Esophagus muscularis mucosa (tissue), 4 donors: Measurements from ENCODE around the gene SAFB. TPM values are rescaled to one million over a fixed set of nuclear protein-coding genes. Genes with fewer than 3 reads are reported as not detected.
A peak's percentile ranks its signal among the peaks of the same experiment; 100 is the strongest.

ENCODE experiments used
- DNase-seq: peaks from one replicate; pipeline ENCODE4 v3.0.0-alpha.2; 2017; ENCODE audit errors: extremely low spot score
- H3K27ac ChIP-seq, 4 donors: fragments of 200-600 bp; sonication (generic); replicated peaks in 1 of 4; 1 replicate in 3 of 4; 2 replicates in 1 of 4; pipeline ENCODE4 v1.5.1; 2016 to 2019; ENCODE audit warnings: mild to moderate bottlenecking in 1 of 4
- H3K27me3 ChIP-seq, 4 donors: fragments of 200-600 bp; sonication (generic); one replicate each; pipeline versions ENCODE4 v1.5.1 to v1.6.0; 2016 to 2019
- H3K36me3 ChIP-seq, 4 donors: fragments of 200-600 bp; sonication (generic); one replicate each; pipeline ENCODE4 v1.5.1; 2016 to 2019
- H3K4me1 ChIP-seq, 4 donors: fragments of 200-600 bp; sonication (generic); one replicate each; pipeline ENCODE4 v1.5.1; 2016 to 2019
- H3K4me3 ChIP-seq, 4 donors: fragments of 200-600 bp; sonication (generic); 1 replicate in 2 of 4; 2 replicates in 2 of 4; pipeline ENCODE4 v1.5.1; 2016 to 2019; ENCODE audit warnings: mild to moderate bottlenecking in 4 of 4, moderate library complexity in 1 of 4
- H3K9me3 ChIP-seq, 4 donors: fragments of 200-600 bp; sonication (generic); 1 replicate in 3 of 4; 2 replicates in 1 of 4; pipeline ENCODE4 v1.5.1; 2016 to 2019
- CTCF ChIP-seq, 3 experiments: fragments of 200-600 bp in 2 of 3; fragments of 450-650 bp in 1 of 3; sonication (generic) in 2 of 3; IDR thresholded peaks; one replicate each; pipeline ENCODE4 v1.5.1; 2017 to 2019; ENCODE audit warnings: antibody characterized with exemption in 3 of 3, mild to moderate bottlenecking in 2 of 3, moderate library complexity in 1 of 3
- EP300 ChIP-seq: sonication (generic); formaldehyde crosslinking; IDR thresholded peaks from one replicate; pipeline ENCODE4 v1.6.1; 2017; ENCODE audit warnings: antibody characterized with exemption
- POLR2A ChIP-seq: fragments of 450-650 bp; IDR thresholded peaks from one replicate; pipeline ENCODE4 v1.6.1; 2017; ENCODE audit warnings: antibody characterized with exemption, moderate library complexity, mild to moderate bottlenecking, low read depth
- POLR2AphosphoS5 ChIP-seq, 2 donors: sonication (generic); formaldehyde crosslinking; IDR thresholded peaks; one replicate each; pipeline ENCODE4 v1.6.1; 2017; ENCODE audit warnings: antibody characterized with exemption in 2 of 2
- WGBS: methylation state at CpG from one replicate; pipeline ENCODE4 v1.1.5; 2018; 5-methylcytosine and 5-hydroxymethylcytosine counted together
- intact Hi-C: fragments of 100-400 bp; cut with DNase I; formaldehyde crosslinking; loops from one replicate; pipeline ENCODE4 v1.15.1; 2023
- total RNA-seq, 4 donors: library from RNA; depleted of rRNA; stranded (reverse); fragments of >200 nt; gene quantifications; one replicate each; pipeline versions ENCODE4 v1.1.0 to v1.2.1, GENCODE V29; 2016

SAFB gene
- 10 to 100 TPM; 48.4 to 96.2 (median 75.7) TPM for total RNA-seq

- intact Hi-C loops = loop anchor here (5.0 kb wide), 1 partner anchor 60 kb away; the partner anchor contains the start of genes HSD11B1L and MICOS13
- Histone ChIP-seq H3K4me1 (peaks cover 63 to 81% (median 76%) of the 10 kb centered on the region in 4 donors), H3K36me3 (peaks cover 7 to 57% (median 49%) of the 10 kb centered on the region in 4 donors), H3K9me3 (no peaks in the 10 kb centered on the region), H3K27ac (peak within 1 kb of the TSS; percentile 96 to 98 (median 96)), H3K27me3 (no peaks in the 10 kb centered on the region), H3K4me3 (peak within 1 kb of the TSS; percentile 85 to 98 (median 88))
- DNase-seq = peak; percentile 99
- under 1% methylated on average over 44 of the region's 116 CpGs for WGBS
- TF ChIP-seq CTCF (IDR thresholded peaks at IDR 0.05) = peak in 1 of 3 experiments; percentile 8
- TF ChIP-seq EP300 = no peak
- TF ChIP-seq POLR2AphosphoS5 (IDR thresholded peaks at IDR 0.05) = peak; percentile 100
- peak; percentile 97 for TF ChIP-seq POLR2A
Measured at GRCh38 chr19:5622465-5623396, at the start of gene SAFB, which contains the start of gene SAFB2. Gene SAFB (plus strand): TSS chr19:5623083. CDS start chr19:5623206, 123 bp downstream. Gene SAFB2 (minus strand): TSS chr19:5622776. CDS start chr19:5622715, 61 bp downstream.

- no peak overlapping the region for H3K4me3 ChIP-seq
- WGBS = 89% methylated on average over 6 of the region's 6 CpGs
- H3K9me3 ChIP-seq = no peaks in the 10 kb centered on the region
- H3K4me1 ChIP-seq = peaks cover 5 to 11% (median 9%) of the 10 kb centered on the region in 4 donors
- DNase-seq = no peak
- H3K27ac ChIP-seq = no peak overlapping the region
- H3K27me3 ChIP-seq = peaks cover 0 to 1% (median 0%) of the 10 kb centered on the region in 4 donors
- intact Hi-C loops = loop anchor here (5.0 to 10.0 kb wide), 3 partner anchors 201 to 528 kb away; no protein-coding TSS in a partner anchor
- peaks cover 0 to 13% (median 0%) of the 10 kb centered on the region in 4 donors for H3K36me3 ChIP-seq
- TF ChIP-seq EP300 = no peak
- TF ChIP-seq CTCF (IDR thresholded peaks at IDR 0.05) = no peak
- TF ChIP-seq POLR2A = no peak
- TF ChIP-seq POLR2AphosphoS5 (IDR thresholded peaks at IDR 0.05) = no peak
Measured at GRCh38 chr19:5575590-5575989, 47.3 kb upstream of the SAFB start.

GRCh38 chr19:5578097-5578846 lies 44.6 kb upstream of the SAFB start:
- Histone ChIP-seq H3K36me3 (peaks cover 5 to 35% (median 20%) of the 10 kb centered on the region in 4 donors), H3K4me3 (peak overlapping the region in 1 of 4 donors; percentile 43), H3K4me1 (peaks cover 5 to 11% (median 9%) of the 10 kb centered on the region in 4 donors), H3K9me3 (no peaks in the 10 kb centered on the region), H3K27ac (no peak overlapping the region), H3K27me3 (no peaks in the 10 kb centered on the region)
- intact Hi-C loops = loop anchor here (5.0 to 10.0 kb wide), 3 partner anchors 203 to 531 kb away; no protein-coding TSS in a partner anchor
- TF ChIP-seq EP300 (no peak), CTCF (IDR thresholded peaks at IDR 0.05) (peak; percentile 85 to 99 (median 98))
- WGBS = 26% methylated on average over 23 of the region's 28 CpGs
- DNase-seq = no peak

GRCh38 chr19:5579286-5579685 lies 43.6 kb upstream of the SAFB start:
- intact Hi-C loops = loop anchor here (5.0 to 10.0 kb wide), 3 partner anchors 204 to 532 kb away; no protein-coding TSS in a partner anchor
- Histone ChIP-seq H3K36me3 (peaks cover 5 to 45% (median 22%) of the 10 kb centered on the region in 4 donors), H3K4me3 (no peak overlapping the region), H3K27ac (no peak overlapping the region), H3K9me3 (no peaks in the 10 kb centered on the region), H3K4me1 (peaks cover 5 to 11% (median 9%) of the 10 kb centered on the region in 4 donors), H3K27me3 (no peaks in the 10 kb centered on the region)
- TF ChIP-seq POLR2AphosphoS5 (IDR thresholded peaks at IDR 0.05) (no peak), EP300 (no peak)
- DNase-seq = no peak
- WGBS = 89% methylated on average over 4 of the region's 6 CpGs
